D721Med (cell line): ENCODE results near the gene LYSMD4.

Experiments used
- DNase-seq: peaks from one replicate; pipeline ENCODE4 v3.0.0; 2011; ENCODE audit warnings: low spot score; ENCODE audit not compliant: insufficient read length
- FAIRE-seq: peaks from 2 replicates; lab custom pipeline; 2011; peaks lifted over from hg19 to GRCh38; lab: Jason Lieb, UNC
- CTCF ChIP-seq: IDR thresholded peaks from 2 replicates; pipeline ENCODE4 v1.5.1; 2012; ENCODE audit warnings: mild to moderate bottlenecking, control low read depth; ENCODE audit not compliant: insufficient read depth; ENCODE audit errors: missing control alignments

Gene LYSMD4

DNA sequence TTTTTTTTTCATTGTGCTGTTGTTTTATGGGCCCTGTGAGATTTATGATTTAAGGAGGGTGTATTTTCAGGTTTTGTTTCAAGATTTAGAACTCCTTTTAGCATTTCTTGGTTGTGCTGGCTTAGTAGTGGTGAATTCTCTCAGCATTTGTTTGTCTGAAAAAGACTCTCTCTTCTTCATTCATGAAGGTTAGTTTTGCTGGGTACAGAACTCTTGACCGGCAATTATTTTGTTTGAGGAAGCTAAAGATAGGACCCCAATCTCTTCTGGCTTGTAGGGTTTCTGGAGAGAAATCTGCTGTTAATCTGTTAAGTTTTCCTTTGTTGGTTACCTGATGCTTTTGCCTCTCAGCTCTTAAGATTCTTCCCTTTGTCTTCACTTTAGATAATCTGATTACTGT is 46.9 kb downstream of the LYSMD4 start:
- FAIRE-seq: no peak
- TF ChIP-seq CTCF: no peak
- DNase-seq: no peak

- TF ChIP-seq CTCF: no peak
- FAIRE-seq (no peak), DNase-seq (no peak)
Observed at GRCh38 chr15:99683000-99683670, 50.1 kb downstream of the LYSMD4 start.

DNA sequence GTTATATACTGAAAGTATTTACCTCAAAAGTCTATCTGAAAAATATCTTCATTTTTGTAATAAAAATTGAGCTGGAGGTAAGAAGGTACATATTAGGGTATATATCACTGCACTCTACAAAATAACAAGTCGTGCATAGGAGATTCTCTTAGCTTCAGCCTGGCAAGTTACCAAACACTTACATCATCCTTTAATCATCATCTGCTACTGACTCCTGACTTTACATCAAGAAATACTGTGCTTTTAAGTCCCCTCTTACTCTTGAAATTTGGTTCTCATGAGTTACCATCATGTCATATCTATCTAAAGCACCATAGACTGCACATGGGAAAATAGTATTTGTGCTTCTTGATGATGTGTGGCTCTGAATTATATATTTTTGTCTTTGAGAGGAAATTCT is 50.8 kb downstream of the LYSMD4 start:
- DNase-seq (no peak), FAIRE-seq (no peak)
- no peak for TF ChIP-seq CTCF

GRCh38 chr15:99681990-99682389 is 51.2 kb downstream of the LYSMD4 start:
- no peak for DNase-seq
- TF ChIP-seq CTCF: no peak
- FAIRE-seq: no peak

GRCh38 chr15:99680276-99680675 is 53.0 kb downstream of the LYSMD4 start:
- no peak for TF ChIP-seq CTCF
- FAIRE-seq (no peak), DNase-seq (no peak)

GRCh38 chr15:99677540-99678134 is 55.6 kb downstream of the LYSMD4 start:
- TF ChIP-seq CTCF: no peak
- DNase-seq (no peak), FAIRE-seq (no peak)
